Endodermal cell (in vitro differentiated cells): ENCODE results near the gene PLEKHM2. TPM values are rescaled to one million over a fixed set of nuclear protein-coding genes. Genes with fewer than 3 reads are reported as not detected.
A peak's percentile ranks its signal among the peaks of the same experiment; 100 is the strongest.

Experiments
- DNase-seq: peaks from one replicate; pipeline ENCODE4 v3.0.0-alpha.2; 2017
- H3K27ac ChIP-seq: 2 replicates; pipeline ENCODE4 v1.5.1; 2013; ENCODE audit warnings: mild to moderate bottlenecking, low read depth, low read length, moderate library complexity
- H3K27me3 ChIP-seq: 2 replicates; pipeline ENCODE4 v1.6.1; 2013; ENCODE audit warnings: mild to moderate bottlenecking, low read length, moderate library complexity; ENCODE audit not compliant: insufficient read depth, control insufficient read depth, poor library complexity, severe bottlenecking
- H3K36me3 ChIP-seq: 2 replicates; pipeline ENCODE4 v1.7.0; 2013; ENCODE audit warnings: mild to moderate bottlenecking, low read length, moderate library complexity; ENCODE audit not compliant: control insufficient read depth, insufficient read depth
- H3K4me1 ChIP-seq: one replicate; pipeline ENCODE4 v1.7.0; 2013; ENCODE audit warnings: low read length; ENCODE audit not compliant: control insufficient read depth, insufficient read depth
- H3K4me3 ChIP-seq: 2 replicates; pipeline ENCODE4 v1.5.1; 2013; ENCODE audit warnings: mild to moderate bottlenecking, low read length, moderate library complexity
- H3K9ac ChIP-seq: 2 replicates; pipeline ENCODE4 v1.6.1; 2013; ENCODE audit warnings: mild to moderate bottlenecking, low read length, moderate library complexity; ENCODE audit not compliant: poor library complexity, severe bottlenecking; ENCODE audit errors: extremely low read depth
- H3K9me3 ChIP-seq: 2 replicates; pipeline ENCODE4 v1.6.1; 2013; ENCODE audit warnings: mild to moderate bottlenecking, low read length, moderate library complexity; ENCODE audit not compliant: control insufficient read depth
- H3K27ac Mint-ChIP-seq: 2 replicates; pipeline ENCODE4 v1.8.0; 2020; ENCODE audit warnings: mixed read lengths
- H3K27me3 Mint-ChIP-seq: 2 replicates; pipeline ENCODE4 v1.8.0; 2021; ENCODE audit warnings: mild to moderate bottlenecking, mixed read lengths; ENCODE audit not compliant: insufficient read depth
- H3K36me3 Mint-ChIP-seq: 2 replicates; pipeline ENCODE4 v1.8.0; 2020; ENCODE audit warnings: low read depth, mixed read lengths
- H3K4me1 Mint-ChIP-seq: 2 replicates; pipeline ENCODE4 v1.8.0; 2020; ENCODE audit warnings: mixed read lengths
- H3K4me3 Mint-ChIP-seq: 2 replicates; pipeline ENCODE4 v1.8.0; 2020; ENCODE audit warnings: mild to moderate bottlenecking, moderate library complexity, mixed read lengths
- H3K9me3 Mint-ChIP-seq: 2 replicates; pipeline ENCODE4 v1.8.0; 2020; ENCODE audit warnings: mild to moderate bottlenecking, mixed read lengths
- CTCF ChIP-seq: fragments of 200-600 bp; sonication (generic); conservative IDR thresholded peaks from 2 replicates; pipeline ENCODE4 v1.5.0; 2021; ENCODE audit warnings: antibody characterized with exemption, mild to moderate bottlenecking
- WGBS, 2 experiments: methylation state at CpG; one replicate each; pipeline versions ENCODE4 v1.1.5 to v1.1.7; 2013; ENCODE audit warnings: missing lambda C conversion rate in 2 of 2, mixed read lengths in 1 of 2; ENCODE audit not compliant: insufficient coverage in 1 of 2, insufficient read length in 1 of 2; 5-methylcytosine and 5-hydroxymethylcytosine counted together
- total RNA-seq, 2 donors: library from RNA; stranded (reverse); fragmentation: NEBNext Ultra II Directional in 1 of 2; extraction: Animal tissue kit (Norgen Biotek cat#: 25700) in 1 of 2; gene quantifications; 2 replicates in 1 of 2; 3 replicates in 1 of 2; pipeline ENCODE4 v1.2.1, GENCODE V29; 2021

PLEKHM2 gene
- total RNA-seq, 2 donors from 2014 or later = 46.9 to 50.4 TPM

GRCh38 chr1:15637826-15638225 lies 46.3 kb upstream of the PLEKHM2 start:
- H3K4me1 Mint-ChIP-seq = no peaks in the 10 kb centered on the region
- H3K4me3 ChIP-seq = no peak overlapping the region
- DNase-seq = no peak
- H3K36me3 ChIP-seq = peaks cover 83% of the 10 kb centered on the region
- H3K9me3 Mint-ChIP-seq = no peaks in the 10 kb centered on the region
- H3K9ac ChIP-seq = no peak overlapping the region
- no peak overlapping the region for H3K27ac Mint-ChIP-seq
- WGBS, 2 experiments = 90 to 96% methylated on average over 3 to 4 of the region's 4 CpGs
- H3K9me3 ChIP-seq = no peaks in the 10 kb centered on the region
- no peaks in the 10 kb centered on the region for H3K27me3 Mint-ChIP-seq
- no peak for TF ChIP-seq CTCF
- no peak overlapping the region for H3K27ac ChIP-seq
- no peaks in the 10 kb centered on the region for H3K4me1 ChIP-seq
- no peaks in the 10 kb centered on the region for H3K27me3 ChIP-seq
- no peak overlapping the region for H3K4me3 Mint-ChIP-seq
- peaks cover 86% of the 10 kb centered on the region for H3K36me3 Mint-ChIP-seq

GRCh38 chr1:15639262-15639661 lies 44.9 kb upstream of the PLEKHM2 start:
- Mint-ChIP-seq H3K27ac (no peak overlapping the region), H3K4me3 (no peak overlapping the region), H3K27me3 (no peaks in the 10 kb centered on the region), H3K9me3 (no peaks in the 10 kb centered on the region), H3K36me3 (peaks cover 86% of the 10 kb centered on the region), H3K4me1 (no peaks in the 10 kb centered on the region)
- H3K9ac ChIP-seq = no peak overlapping the region
- TF ChIP-seq CTCF = no peak
- H3K4me3 ChIP-seq = no peak overlapping the region
- no peaks in the 10 kb centered on the region for H3K4me1 ChIP-seq
- H3K27ac ChIP-seq = no peak overlapping the region
- H3K27me3 ChIP-seq = no peaks in the 10 kb centered on the region
- H3K36me3 ChIP-seq = peaks cover 83% of the 10 kb centered on the region
- DNase-seq = no peak
- H3K9me3 ChIP-seq = no peaks in the 10 kb centered on the region

GRCh38 chr1:15639931-15640330 lies 44.2 kb upstream of the PLEKHM2 start:
- H3K4me3 ChIP-seq = no peak overlapping the region
- Mint-ChIP-seq H3K36me3 (peaks cover 84% of the 10 kb centered on the region), H3K4me3 (no peak overlapping the region), H3K9me3 (no peaks in the 10 kb centered on the region), H3K27ac (peak overlapping the region; percentile 26), H3K27me3 (no peaks in the 10 kb centered on the region), H3K4me1 (no peaks in the 10 kb centered on the region)
- DNase-seq = no peak
- H3K4me1 ChIP-seq = no peaks in the 10 kb centered on the region
- no peak overlapping the region for H3K9ac ChIP-seq
- H3K9me3 ChIP-seq = no peaks in the 10 kb centered on the region
- 87 to 100% methylated on average over 2 to 4 of the region's 4 CpGs for WGBS, 2 experiments
- peaks cover 82% of the 10 kb centered on the region for H3K36me3 ChIP-seq
- TF ChIP-seq CTCF = no peak
- H3K27me3 ChIP-seq = no peaks in the 10 kb centered on the region
- no peak overlapping the region for H3K27ac ChIP-seq
